ENCODE data around the gene SCYL3.
A peak's percentile ranks its signal among the peaks of the same experiment; 100 is the strongest.

The SCYL3 gene

GRCh38 chr1:169900571-169900970 lies 6.9 kb upstream of the SCYL3 start:
- DNase-seq (ENCODE audit: low spot score): no peak

- no peak for DNase-seq (ENCODE audit: low spot score)
Measured at GRCh38 chr1:169899519-169900217, 6.0 kb upstream of the SCYL3 start.

DNA sequence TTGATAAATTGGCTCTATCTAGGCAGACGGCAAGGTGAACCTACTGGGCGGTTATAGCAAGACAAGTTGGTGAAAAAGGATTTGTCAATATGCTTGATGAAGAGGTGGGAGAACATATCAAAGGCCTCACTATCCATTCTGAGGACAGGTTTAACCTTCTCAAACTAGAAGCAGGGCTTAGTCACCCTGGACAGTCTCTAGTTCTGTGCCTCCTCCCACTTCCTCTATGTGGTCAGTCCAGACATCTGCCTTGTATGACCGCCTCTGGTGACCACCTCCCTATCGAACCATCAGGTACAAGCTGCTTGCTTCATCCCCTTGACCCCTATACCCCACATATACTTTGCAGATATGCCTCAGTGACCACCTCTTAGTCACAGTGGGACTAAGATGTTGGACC lies 2.3 kb upstream of the SCYL3 start:
- DNase-seq (ENCODE audit: low spot score): no peak

DNA sequence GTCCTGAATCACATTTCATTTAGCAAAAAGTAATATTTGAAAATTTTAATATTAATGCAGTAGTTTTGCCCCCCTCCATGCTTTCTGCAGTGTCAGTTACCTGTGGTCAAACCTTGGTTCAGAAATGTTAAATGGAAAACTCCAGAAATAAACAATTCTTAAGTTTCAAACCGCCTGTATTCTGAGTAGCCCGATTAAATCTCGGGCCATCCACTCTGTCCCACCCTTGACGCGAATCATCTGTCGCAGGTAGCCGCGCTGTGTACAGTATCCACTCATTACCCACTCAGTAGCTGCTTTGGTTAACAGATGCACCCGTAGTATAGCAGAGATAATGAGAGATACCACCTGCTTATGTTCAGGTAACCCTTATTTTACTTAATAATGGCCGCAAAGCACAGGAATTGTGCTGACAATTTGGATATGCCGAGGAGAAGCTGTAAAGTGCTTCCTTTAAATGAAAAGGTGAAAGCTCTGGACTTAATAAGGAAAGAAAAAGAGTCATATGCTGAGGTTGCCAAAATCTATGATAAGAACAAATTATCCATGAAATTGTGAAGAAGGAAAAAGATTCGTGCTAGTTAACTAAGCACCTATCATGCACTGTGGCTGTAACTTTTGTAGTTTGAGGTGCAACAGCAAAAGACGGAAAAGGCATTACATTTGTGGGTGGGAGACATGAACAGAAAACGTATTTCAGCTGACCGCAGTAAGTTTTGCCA lies 889 bp upstream of the SCYL3 start:
- DNase-seq (ENCODE audit: low spot score): no peak

DNA sequence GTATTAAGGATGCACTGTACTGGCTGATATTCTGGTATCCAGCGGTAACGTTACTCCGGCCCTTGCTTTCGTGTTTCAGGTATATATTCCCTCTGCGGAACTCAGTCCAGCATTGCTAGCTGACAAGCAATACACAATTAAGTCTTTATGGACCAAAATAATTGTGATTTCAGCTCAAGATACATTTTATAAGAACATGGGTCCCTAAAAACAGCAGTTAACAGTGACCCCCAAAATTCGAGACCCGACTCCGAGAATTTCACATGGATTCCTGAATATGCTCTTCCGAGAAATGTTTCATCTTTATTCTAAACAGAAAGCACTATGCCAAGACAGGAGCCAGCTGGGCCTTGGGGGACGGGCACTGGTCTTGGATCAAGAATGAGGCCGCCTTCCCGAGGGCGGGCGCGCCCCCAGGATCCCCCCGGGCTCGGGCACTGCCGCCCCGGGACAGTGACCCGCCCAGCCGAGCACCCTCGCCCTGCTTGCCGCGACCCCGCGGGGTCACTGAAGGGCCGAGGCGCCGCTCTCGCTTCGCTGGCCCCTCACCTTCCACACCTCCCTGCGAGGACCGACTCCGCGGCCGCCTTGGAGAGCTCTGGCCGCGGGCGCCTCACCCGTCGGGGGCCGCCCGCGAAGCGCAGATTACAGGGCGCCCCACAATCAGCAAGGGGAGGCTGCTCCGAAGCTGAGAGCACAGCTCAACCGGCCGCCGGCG lies 610 bp downstream of the SCYL3 start:
- peak; percentile 67 for DNase-seq (ENCODE audit: low spot score)

GRCh38 chr1:169892176-169892926 lies 1.3 kb downstream of the SCYL3 start:
- no peak for DNase-seq (ENCODE audit: low spot score)

DNA sequence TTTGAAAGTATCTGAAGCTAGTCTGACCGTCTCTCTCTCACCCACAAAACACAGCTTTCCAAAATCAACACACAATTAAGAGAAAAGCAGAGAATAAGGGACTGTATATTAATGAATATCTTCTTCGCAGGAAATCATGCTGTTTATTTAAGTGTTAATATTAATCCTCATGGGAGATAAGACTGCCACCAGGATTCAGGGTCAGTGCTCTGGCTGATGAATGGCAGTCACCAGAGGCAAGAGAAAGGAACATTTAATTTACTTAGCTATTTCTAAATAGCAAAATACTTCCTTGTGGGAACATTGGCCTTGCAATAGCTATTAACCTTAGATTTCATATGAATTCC lies 2.2 kb downstream of the SCYL3 start:
- no peak for DNase-seq (ENCODE audit: low spot score)

DNA sequence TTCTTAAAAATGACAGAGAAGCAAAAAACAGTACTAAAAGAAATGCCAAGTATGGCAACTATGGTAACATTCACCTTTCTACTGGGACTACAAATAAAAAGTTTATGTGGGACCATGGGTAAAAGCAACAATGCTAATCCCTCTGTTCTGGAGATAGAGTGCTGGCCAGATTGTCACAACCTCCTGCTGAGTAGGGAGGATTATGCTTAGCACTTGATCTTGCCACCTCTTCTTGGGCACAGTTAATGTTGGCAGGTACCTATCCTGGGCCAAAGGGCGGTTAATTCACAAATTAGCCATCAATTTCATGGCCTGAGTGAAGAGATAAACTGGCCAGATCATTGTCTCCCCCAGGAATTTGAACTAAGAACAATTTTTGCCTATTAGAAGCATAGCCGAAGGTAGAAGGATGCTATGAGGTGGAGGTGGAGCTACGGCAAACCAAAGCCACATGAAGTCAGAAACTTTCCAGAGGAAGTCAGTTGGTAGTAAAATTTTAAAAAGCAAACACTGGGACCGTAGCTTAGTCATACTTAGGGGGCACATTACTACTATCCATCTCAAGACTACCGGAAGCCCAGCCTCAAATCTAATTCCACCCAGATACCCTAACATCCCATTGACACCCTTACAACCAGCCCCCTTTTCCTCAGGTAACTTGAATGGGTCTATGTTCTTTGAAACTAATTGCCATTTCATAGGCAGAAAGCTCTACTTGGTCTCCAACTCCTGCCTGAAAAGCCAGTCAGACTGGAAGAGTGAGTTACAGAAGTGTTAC lies 2.7 kb downstream of the SCYL3 start:
- no peak for DNase-seq (ENCODE audit: low spot score)

DNA sequence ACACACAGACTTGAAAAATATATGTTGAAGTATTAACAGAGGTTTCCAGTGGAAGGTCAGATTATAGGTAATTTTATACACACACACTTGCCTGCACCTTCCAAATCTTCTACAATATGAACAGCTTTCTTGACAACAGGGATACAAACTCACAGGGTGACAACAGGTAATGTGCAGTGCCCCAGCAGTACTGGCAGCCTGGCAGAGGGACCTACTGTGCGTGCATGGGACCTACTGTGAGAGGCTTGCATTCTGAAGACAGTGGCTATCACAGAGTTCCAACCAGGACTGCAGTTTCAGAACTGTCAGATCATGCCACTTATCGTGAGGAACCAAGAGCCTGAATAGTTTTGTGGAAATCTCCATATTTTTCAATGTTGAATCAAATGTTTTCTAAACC lies 3.8 kb downstream of the SCYL3 start:
- no peak for DNase-seq (ENCODE audit: low spot score)

DNA sequence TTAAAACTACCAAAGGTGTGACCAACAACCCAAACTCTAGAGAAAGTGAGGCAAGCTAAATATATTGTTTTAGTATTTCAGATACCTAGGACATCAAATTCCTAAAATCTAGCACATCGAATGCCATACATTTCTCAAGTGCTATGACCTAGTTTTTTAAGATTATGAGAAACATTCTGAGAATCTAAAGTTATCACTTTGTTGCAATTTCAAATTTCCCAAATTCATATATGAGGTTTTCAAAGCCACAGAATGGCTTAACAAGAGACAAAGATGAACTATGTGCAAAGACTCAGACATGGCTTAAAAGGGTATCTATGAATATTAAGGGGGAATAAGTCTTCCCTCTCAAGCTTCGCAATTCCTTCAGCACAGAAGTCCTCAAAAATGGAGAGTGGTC lies 6.8 kb downstream of the SCYL3 start:
- DNase-seq (ENCODE audit: low spot score): no peak

GRCh38 chr1:169886422-169886821 lies 7.3 kb downstream of the SCYL3 start:
- no peak for DNase-seq (ENCODE audit: low spot score)

DNA sequence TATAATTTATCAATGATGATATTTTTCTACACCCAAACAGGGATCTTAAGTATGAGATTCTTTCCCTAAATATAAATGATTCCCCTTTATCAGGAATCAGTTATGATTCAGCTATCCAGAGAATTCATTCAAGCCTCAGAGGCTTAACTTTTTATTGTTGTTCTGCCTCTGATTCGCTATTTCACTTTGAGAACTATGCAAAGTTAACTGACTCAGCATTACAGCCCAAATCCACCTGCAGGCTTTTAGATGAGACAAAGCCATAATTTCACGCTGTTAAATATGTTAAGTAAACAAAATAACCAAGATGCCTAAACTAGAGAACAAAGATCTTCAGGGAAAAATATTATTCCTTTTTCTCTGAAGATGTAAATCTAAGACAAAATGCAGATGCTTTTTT lies 8.5 kb downstream of the SCYL3 start:
- no peak for DNase-seq (ENCODE audit: low spot score)

DNA sequence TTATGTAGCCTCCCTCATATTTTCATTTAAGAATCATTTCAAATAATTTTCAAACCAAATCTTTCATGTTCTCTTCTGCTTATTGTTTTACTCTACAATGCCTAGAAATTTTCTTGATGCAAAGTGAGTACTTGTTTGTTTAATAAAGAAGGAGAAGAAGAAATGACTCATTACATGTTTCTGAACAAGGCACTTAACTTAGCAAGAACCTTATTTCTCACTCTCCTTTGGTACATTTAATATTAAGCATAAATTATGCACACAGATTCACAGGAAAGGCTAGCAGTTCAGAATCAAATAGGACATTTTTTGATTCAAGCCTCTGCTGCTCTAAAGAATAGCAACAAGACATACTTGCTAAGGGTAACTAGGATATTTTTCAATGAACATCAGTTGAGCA lies 9.1 kb downstream of the SCYL3 start:
- DNase-seq (ENCODE audit: low spot score): no peak

DNA sequence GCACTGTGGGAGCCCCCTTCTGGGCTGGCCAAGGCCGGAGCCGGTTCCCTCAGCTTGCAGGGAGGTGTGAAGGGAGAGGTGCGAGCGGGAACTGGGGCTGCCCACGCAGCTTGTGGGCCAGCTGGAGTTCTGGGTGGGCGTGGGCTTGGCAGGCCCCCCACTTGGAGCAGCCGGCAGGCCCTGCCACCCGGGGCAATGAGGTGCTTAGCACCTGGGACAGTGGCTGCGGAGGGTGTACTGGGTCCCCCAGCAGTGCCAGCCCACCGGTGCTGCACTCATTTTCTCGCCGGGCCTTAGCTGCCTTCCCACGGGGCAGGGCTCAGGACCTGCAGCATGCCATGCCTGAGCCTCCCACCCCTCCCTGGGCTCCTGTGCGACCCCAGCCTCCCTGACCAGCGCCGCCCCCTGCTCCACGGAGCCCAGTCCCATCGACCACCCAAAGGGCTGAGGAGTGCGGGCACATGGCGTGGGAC lies 11.6 kb downstream of the SCYL3 start:
- no peak for DNase-seq (ENCODE audit: low spot score)

DNA sequence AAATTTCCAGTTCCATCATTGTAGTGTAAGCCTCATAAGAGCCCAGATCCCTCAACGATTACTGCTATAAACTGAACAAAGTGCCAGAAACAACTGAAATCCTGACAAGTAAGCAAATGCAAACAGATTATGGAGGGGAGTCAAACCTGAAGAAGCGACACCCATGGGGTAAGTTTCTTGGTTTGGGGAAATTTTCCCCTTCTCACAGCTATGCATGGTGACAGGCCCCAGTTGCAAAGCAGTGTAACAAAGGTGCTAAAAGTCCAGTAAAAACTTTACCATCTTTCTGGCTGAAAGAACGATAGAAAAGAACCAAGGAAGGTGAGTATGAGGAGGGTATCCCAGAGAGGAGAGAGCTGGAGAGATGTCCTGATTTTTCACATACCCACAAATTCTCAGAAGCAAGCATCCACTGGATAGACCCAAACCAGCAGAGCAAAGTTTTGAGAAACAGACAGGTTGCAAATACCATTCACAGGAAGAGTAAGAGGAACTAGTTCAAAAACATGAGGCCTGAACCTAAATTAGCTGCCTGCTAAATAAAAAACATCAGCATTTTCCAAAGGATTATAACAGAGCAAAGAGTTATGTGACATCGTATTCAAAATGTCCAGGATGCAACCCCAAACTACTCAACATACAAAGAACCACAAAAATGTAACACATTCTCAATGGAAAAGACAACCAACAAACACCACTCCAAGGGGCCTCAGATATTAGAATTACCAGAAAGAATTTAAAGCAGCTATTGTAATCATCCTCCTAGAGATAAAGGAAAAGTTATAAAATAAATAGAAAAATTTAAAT lies 14.5 kb downstream of the SCYL3 start:
- no peak for DNase-seq (ENCODE audit: low spot score)

DNA sequence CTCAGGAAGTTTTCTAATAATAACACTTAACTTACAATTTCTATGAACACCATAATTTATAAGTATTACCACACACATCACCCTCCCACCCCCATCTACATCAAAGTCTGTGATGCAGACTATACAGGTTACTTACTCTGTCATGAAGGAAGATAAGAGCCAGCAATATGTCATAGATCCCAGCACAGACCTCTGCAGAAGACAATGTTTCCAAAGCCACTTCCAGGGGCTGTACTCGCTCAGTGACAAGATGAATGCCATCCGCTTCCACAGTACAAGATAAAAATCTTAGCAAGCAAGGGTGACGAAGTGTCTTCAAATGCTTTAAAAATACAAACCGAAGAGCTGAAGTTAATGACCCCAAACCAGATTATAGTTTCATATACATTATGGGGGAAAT lies 15.2 kb downstream of the SCYL3 start:
- no peak for DNase-seq (ENCODE audit: low spot score)

GRCh38 chr1:169877800-169878491 lies 15.8 kb downstream of the SCYL3 start:
- DNase-seq (ENCODE audit: low spot score): peak; percentile 25

- DNase-seq (ENCODE audit: low spot score): peak; percentile 70
Measured at GRCh38 chr1:169874229-169874628, 19.5 kb downstream of the SCYL3 start.

- DNase-seq (ENCODE audit: low spot score): no peak
Measured at GRCh38 chr1:169873582-169874199, 20.0 kb downstream of the SCYL3 start.

DNA sequence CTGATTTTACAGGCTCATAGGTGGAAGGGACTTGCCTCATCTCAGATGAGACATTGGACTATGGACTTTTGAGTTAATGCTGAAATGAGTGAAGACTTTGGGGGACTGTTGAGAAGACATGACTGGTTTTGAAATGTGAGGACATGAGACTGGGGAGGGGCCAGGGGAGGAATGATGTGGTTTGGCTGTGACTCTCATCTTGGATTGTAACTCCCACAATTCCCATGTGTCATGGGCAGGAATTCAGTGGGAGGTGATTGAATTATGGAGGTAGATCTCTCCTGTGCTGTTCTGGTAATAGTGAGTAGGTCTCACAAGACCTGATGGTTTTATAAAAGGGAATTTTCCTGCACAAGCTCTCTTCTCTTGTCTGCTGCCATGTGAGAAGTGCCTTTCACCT lies 20.8 kb downstream of the SCYL3 start:
- no peak for DNase-seq (ENCODE audit: low spot score)
